GM18870 (cell line): Measurements from ENCODE around the gene SAMD1.
"Not testable (repeated sequence)": the region's sequence is repeated elsewhere in the genome, so short reads cannot be mapped to it uniquely, and the experiment has no call there.

ENCODE experiments used
- ATAC-seq: cut with Tn5 transposase; IDR thresholded peaks from one replicate; pipeline ENCODE4 v1.9.1; 2021; ENCODE audit warnings: moderate library complexity; ENCODE audit not compliant: unreplicated experiment

Gene SAMD1

DNA sequence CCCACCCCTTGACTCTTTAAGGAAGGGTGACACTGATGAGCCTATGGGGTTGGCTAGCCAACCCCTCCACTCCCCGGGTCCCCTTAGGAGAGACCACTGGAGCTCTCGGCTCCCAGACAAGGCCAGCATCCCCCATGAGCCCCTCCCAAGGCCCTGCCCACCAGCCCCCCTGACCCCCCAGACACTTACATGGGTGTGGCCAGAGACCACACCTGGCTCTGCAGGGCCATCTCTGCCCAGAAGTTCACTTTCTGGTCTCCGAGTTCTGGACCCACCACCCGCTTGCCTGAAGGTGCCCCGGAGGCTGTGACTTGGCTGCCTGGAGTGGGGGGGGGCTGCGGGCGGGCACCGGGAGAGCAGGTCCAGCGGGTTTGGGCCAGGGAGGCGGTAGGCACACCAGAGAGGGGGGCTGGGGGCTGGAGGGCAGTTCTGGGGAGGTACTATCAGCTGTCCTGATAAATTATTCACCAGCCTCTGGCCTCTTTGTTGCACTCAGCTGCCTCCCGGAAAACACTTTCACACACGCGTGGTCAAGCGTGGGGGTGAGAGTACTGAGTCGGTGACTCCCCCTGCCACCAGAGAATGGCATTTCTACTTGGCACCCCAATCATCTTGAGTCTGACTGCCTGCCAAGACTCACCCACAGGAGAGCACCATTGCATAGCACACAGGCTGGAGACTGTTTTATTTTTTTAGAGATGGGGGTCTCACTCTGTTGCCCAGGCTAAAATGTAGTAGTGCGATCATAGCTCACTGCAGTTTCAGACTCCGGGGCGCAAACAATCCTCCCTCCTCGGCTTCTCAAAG, 28.6 kb downstream of the SAMD1 start, which contains the start of gene PALM3:
PALM3 (minus strand) TSS at position 326 of the 807 bp plus-strand sequence; CDS start at position 230, 96 bp downstream.
- ATAC-seq, result no peak

DNA sequence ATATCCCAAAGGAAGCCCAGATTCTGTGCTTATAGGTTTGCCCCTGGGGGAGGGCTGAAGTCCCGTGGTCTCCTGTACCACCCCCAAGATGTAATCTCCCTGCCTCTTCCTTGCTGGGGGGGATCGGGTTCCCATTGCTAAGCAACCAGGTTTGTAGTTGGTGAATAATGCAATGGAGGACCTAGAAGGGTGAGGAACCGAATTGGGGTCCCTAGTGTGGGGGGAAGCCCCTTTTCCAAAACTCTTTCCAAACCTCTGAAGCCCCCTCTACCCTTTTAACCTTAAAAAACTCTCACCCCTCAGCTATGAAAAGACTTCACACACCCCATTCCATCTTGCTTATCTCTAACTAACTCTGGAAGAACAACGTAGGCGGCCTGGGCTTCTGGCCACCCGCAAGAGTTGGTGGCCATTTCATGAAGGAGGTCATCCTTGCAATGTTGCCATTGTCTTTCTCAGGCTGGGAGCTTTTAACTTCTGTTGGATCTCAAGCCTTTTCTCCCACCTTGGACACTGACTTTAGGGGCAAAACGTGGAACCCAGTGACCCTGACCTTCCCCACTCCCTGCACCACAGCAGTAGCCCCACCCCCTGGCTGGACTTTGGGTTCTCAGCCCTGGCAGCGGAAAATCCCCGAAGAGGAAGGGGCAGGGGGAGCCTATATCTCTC, 29.3 kb downstream of the SAMD1 start:
- no peak for ATAC-seq

DNA sequence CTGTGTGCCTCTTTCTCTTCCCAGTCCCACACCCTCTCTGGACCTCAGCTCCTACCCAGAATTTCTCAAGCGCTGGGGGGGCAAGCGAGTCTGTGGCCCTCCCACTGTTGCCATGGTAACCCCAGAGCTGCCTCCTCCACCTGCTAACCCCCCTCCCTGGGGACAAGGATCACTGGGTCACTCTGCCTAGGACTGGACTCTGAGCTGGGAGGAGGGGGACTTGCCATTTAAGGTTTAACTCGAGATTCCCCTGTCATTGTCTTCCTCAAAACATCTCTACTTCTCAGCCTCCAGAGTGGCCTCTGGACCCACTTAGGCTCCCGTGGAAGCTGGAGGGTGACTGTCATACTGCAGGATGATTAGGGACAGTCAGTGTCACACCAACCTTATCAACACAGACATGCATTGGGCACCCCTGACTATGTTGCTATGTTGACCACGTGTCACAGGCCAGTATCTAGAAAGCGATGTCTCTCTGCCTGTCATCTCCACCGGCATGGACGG, 30.8 kb downstream of the SAMD1 start:
- ATAC-seq, result no peak

DNA sequence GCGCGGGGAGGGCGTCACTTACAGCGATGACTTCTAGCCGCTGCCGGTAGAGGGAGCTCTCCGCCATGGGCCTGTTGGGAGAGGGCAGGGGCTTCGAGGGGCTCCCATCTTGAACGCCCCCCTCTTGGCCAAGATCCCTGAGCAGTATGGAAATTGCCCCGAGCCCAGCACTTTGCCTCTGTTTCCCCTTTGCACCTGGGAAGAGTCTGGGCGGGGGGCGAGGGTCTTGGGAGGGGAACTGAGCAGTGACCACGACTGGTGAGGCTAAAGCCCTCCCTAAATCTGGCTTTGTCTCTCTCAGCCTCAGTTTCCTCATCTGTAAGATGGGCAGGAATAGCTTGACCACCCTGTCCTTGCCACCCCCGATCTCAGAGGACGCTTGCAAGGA, 31.5 kb downstream of the SAMD1 start:
- ATAC-seq, result no peak

DNA sequence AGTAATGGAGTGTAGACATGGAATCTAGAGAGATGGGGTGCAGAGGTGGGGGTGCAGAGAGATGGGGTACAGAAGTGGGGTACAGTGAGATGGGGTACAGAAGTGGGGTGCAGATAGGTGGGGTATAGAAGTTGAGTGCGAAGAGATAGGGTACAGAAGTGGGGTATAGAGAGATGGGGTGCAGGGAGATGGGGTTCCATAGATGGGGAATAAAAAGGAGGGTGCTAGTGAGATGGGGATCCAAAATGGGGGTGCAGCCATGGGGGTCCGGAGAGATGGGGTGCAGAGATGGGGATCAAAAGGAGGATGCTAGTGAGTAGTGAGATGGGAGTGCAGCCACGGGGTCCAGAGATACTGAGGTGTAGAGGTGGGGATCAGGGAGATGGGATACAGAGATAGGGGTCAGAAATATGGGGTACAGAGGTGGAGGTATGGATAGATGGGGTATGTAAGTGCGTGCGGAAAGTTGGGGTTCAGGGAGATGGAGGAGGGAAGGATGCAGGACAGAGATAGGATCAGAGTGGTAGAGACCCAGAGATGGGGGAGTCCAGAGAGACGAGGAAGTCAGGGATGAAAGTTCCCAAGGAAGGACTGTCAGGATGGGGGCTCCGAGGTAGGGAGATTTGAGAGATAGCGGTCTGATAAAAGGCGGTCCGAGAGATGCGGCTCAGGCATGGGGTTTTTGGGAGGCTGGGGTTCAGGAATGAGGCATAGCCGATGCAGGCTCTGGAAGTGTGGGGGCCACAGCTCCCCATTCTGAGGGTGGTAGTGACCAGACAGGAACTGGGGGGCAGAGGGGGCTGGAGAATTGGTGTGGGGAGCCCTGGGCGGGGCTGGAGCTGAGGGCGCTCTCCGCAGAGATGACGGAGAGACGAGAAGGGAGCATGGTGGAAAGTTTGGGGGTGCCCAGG, 32.1 kb downstream of the SAMD1 start:
- no peak for ATAC-seq

DNA sequence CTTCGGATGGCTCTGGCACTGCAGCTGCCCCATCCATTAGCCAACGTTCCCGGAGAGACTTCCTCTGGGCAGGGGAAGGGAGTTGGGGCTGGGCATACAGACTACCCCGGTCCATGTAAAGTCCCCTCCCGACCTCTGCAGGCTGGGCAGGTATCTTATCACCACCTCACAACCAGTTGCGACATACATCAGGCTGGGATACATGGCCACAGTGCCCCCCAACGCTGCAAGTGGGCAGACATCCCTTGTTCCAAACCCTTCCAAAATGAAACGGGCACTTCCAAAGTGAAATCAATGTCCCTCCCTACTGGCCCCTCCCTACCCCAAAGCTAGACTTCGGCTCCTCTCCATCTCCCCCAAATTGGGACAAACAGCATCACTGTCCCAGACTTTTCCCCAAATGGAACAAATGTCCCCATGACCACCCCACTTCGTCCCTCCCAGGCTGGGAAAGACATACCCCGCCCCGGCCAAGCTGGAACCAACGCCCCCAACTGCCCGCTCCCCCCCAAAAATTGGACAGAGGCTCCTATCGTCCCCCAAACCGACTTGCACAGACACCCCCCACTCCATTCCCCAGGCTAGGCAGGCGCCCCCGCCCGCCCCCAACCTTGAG, 33.7 kb downstream of the SAMD1 start:
- ATAC-seq, result no peak

DNA sequence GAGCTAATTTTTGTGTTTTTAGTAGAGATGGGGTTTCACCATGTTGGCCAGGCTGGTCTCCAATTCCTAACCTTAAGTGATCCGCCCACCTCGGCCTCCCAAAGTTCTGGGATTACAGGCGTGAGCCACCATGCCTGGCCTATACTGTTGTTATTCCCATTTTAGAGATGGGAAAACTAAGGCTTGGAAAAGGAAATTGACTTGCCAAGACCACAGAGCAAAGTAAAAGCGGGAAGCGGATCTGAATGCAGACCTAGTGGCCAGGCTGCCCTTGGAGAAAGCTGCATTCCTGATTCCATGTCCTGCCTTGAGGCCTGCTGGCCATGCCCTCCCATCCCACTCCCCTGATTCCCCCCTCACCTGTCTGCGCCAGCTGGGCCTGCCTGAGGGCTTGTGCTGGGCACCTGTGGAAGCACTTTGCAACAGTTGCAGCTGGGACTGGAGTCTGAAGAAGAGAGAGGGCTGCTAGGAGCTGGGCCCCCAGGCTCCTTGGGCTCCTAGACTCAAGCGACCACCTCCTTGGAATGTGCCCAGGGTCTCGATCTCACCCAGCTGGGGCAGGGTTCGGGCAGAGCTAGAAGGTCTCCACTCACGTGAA, 34.4 kb downstream of the SAMD1 start:
- ATAC-seq, result no peak

DNA sequence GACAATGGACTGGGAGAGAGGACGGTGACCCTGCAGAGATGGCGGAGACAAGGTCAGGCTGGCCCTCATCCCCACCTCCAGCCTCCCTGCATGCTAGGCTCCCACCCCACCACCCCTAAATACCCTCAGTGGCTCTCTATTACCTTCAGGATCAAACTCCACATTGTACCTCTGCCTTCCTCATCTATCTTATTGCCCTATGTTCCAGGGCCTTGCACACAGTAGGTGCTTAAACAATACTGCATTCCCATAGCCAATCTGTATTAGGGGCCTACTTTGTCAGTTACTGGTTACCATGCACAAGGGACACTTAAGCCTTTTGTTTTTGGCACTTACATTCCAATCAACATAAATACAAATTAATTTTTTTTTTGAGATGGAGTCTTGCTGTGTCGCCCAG, 35.2 kb downstream of the SAMD1 start:
- no peak for ATAC-seq

DNA sequence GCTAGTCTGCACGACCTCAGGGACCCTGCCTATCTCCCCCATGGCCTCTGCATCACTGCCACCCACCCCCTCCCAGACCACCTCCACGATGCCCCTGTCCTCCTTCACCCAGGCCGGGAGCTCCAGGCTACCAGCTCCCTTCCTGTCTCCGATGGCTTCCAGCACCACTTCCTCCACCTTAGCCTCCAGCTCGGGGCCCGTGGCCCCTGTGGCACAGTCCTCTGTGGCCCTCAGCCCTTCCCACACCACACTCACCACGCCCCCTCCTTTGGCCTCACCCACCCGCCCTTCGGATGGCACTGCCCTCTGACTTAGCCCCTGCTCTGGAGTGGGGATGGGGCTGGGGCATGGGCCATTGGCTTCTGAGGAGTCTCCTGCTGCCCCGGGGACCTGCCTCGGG, 35.8 kb downstream of the SAMD1 start:
- no peak for ATAC-seq

DNA sequence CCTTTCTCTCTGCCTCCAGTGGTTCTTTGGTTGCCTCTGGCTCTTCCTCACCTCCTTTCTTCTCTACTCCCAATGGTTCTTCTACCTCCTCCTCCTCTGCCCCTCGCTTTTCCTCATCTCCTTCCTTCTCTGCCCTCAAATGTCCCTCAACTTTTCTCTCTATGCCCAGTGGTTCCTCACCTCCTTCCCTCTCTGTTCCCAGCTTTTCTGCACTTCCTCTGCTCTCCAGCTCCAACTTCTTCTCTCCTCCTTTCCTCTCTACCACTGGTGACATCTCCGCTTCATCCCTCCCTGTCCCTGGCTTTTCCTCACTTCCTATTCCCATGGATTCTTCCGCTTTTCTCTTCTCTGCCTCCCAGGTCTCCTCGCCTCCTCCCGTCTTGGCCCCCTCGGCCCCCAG, 36.5 kb downstream of the SAMD1 start:
- ATAC-seq, result no peak

DNA sequence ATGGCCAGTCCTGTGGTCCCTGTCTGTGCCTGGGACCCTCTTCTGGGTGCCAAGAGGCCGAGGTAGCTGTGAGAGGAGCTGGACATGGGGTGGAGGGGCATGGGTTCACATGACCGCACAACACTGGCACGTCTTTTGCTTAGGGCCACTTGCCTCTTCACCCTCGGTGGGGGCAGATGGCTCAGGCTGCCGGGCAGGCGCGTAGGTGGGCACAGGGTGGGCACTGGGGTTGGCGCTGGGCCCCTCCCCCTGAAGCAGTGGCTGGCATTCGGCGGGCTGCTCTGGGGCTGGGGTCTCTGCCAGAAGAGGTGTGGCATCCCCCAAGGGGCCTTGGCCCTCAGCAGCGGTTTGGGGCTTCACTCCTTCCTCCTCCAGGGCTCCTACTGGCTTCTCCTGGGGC, 37.1 kb downstream of the SAMD1 start:
- ATAC-seq, result no peak

DNA sequence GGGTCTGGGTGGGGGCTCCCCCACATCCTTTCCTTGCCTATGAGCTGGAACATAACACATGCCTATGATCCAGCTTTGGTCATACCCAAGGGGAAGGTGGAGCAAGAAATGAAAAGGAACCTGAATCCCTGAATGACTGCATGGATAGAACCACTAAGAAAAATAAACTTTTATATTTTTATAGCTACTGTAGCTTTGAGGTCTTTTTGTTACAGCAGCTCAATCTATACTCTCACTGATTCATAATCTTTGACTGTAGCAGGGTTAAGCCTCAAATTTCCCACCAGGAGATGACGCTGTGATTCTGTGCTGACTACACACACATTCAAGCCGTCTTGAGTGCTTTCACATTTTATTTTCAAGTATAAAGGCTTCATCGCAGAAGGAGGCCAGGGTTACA, 37.5 kb downstream of the SAMD1 start:
- ATAC-seq, result no peak

DNA sequence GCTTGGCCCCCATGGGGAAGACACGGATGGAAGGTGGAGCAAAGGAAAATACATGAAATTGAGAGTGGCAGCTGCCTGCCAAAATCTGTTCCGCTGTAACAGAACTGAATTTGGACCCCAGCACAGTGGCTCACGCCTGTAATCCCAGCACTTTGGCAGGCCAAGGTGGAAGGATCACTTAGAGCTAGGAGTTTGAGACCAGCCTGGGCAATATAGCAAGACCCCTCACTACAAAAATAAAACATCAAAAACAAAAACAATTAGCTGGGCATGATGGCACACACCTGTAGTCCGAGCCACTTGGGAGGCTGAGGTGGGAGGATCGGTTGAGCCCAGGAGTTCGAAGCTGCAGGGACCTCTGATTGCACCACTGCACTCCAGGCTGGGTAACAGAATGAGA, 38.1 kb downstream of the SAMD1 start:
- ATAC-seq, result no peak

DNA sequence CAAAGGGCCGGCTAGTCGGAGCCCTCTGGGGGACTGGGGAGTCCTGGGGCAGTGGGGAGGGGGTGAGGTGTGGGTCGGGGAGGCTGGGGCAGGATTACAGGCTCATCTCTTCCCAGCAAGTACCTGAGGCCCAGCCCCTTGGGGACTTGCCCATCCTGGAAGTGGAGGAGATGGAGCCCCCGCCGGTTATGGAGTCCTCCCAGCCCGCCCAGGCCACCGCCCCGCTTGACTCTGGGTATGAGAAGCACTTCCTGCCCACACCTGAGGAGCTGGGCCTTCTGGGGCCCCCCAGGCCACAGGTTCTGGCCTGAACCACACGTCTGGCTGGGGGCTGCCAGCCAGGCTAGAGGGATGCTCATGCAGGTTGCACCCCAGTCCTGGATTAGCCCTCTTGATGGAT, 38.6 kb downstream of the SAMD1 start:
- ATAC-seq, result no peak

DNA sequence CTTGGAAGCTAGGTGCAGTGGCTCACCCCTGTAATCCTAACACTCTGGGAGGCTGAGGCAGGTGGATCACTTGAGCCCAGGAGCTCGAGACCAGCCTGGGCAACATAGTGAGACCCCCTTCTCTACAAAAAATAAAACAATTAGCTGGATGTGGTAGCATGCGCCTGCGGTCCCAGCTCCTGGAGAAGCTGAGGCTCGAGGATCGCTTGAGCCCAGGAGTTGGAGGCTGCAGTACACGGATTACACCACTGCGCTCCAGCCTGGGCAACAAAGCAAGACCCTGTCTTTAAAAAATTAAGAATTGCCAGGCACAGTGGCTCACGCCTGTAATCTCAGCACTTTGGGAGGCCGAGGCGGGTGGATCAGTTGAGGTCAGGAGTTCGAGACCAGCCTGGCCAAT, 39.6 kb downstream of the SAMD1 start:
- ATAC-seq, result not testable (repeated sequence)

DNA sequence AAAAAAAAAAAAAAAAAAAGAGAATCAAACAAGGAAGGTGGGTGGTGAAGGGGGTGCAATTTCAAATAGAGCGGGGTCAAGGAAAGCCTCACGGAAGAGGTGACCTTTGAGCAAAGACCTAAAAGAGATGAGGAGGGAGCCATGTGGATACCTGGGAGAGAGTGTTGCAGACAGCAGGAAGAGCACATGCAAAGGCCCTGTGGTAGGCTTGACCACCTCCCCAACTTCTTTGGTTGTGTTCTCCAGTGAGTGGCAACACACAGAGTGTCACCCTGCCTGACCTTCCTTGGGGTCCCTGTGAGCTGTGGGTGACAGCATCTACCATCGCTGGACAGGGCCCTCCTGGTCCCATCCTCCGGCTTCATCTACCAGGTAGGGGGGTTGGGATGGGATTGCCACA, 40.0 kb downstream of the SAMD1 start:
- ATAC-seq, result no peak

DNA sequence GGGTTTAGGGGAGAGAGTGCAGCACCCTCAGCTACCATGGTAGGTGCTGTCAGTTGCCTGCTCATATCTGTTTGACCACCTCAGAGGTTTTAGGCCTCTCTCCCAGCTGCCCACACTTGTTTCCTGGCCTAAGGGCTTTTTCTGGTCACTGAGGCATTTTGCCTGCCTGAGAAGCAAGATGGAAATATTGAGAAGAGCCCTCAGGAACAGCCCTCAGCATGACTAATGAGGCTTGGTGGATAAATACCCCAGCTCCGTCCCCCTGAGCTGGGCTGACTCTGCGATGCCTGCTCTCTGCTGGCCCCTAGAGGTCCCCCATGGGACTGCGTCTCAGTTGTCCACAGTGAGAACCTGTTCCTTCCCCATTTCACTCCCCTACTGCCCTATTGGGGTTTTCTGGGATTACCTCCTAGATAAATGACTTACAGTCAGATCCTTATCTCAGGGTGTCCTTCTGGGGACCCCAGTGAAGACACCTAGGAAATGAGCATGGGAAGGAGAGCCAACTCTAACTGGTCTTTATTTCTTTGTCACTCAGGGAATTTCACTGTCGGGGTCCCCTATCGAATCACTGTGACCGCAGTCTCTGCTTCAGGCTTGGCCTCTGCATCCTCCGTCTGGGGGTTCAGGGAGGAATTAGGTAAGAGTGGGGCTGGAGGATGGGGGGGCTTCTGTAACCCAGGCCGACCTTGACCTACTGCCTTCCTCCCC, 42.0 kb downstream of the SAMD1 start:
- ATAC-seq, result no peak

DNA sequence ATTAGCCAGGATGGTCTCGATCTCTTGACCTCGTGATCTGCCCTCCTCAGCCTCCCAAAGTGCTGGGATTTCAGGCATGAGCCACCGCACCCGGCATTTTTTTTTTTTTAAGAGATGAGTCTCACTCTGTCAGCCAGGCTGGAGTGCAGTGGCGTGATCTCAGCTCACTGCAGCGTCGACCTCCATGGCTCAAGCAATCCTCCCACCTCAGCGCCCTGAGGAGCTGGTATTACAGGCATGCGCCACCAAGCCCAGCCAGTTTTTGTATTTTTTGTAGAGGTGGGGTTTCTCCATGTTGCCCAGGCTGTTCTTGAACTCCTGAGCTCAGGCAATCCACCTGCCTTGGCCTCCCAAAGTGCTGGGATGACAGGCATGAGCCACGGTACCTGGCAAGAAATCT, 42.7 kb downstream of the SAMD1 start:
- not testable (repeated sequence) for ATAC-seq

DNA sequence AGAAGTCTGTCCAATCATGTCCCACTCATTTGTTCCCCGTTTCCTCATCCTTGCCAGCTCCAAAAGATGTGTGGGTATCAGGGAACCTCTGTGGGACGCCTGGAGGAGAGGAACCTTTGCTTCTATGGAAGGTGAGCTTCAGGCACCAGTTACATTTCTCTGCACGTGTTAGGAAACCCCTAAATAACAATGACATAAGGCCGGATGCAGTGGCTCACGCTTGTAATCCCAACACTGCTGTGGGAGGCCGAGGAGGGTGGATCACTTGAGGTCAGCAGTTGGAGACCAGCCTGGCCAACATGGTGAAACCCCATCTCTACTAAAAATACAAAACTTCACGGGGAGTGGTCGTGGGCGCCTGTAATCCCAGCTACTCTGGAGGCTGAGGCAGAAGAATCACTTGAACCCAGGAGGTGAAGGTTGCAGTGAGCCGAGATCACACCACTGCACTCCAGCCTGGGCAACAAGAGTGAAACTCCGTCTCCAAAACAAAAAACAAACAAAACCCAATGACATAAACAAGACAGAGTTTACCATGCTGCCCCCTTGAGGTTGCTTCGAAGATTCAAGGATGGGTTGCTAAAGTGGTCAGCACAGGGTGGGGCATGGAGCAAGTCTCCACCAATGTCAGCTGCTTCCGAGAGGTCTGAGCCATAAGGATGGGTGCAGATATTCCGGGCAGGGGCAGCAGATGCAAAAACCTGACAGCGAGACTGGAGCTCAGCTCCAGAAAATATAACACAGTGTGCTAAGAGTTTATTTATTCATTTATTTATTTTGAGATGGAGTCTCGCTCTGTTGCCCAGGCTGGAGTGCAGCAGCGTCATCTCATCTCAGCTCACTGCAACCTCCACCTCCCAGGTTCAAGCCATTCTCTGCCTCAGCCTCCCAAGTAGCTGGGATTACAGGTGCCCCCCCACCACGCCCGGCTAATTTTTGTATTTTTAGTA, 47.6 kb downstream of the SAMD1 start:
- not testable (repeated sequence) for ATAC-seq
